ENCODE measurements around the gene ANKRD10.

GRCh38 chr13:110914081-110914330, 863 bp downstream of the ANKRD10 start:
- no peak for TF ChIP-seq CTCF (IDR thresholded peaks at IDR 0.05; ENCODE audit: low read depth, low read length, poor library complexity, severe bottlenecking)
- TF ChIP-seq EZH2phosphoT487 (IDR thresholded peaks at IDR 0.05; ENCODE audit: borderline replicate concordance, low read length) = no peak
